ENCODE results near the gene NUCB1.

The NUCB1 gene

DNA sequence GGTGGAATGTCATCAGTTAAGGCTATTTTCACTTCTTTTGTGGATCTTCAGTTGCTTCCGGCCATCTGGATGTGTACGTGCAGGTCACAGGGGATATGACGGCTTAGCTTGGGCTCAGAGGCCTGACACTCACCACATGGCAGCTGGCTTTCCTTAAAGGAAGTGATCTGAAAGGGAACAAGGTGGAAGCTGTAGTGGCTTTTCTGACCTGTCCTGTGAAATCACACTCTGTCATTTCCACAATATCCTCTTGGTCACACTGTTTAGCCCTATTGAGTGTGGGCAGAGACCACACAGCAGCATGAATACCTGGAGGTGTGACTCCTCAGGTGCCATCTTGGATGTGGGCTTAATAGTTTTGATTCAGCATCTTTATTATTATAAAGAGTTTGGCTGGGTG is 50.0 kb downstream of the NUCB1 start:
- H3K9me3 ChIP-seq (ENCODE audit: control insufficient read depth, low read length) = no peaks in the 10 kb centered on the region
- H3K4me1 ChIP-seq (ENCODE audit: control insufficient read depth, insufficient read depth, low read length, poor library complexity, severe bottlenecking) = peaks cover 3% of the 10 kb centered on the region
- H3K4me3 ChIP-seq (ENCODE audit: insufficient read depth, low read depth, low read length, poor library complexity, severe bottlenecking) = no peak overlapping the region
- DNase-seq = no peak
- no peak overlapping the region for H3K27ac ChIP-seq (ENCODE audit: insufficient read depth, low read length, poor library complexity, severe bottlenecking)
- no peaks in the 10 kb centered on the region for H3K36me3 ChIP-seq (ENCODE audit: control insufficient read depth, insufficient read depth, low read length)
- H3K27me3 ChIP-seq (replicated peaks; ENCODE audit: control insufficient read depth, insufficient read depth, low read length, poor library complexity, severe bottlenecking) = no peaks in the 10 kb centered on the region

DNA sequence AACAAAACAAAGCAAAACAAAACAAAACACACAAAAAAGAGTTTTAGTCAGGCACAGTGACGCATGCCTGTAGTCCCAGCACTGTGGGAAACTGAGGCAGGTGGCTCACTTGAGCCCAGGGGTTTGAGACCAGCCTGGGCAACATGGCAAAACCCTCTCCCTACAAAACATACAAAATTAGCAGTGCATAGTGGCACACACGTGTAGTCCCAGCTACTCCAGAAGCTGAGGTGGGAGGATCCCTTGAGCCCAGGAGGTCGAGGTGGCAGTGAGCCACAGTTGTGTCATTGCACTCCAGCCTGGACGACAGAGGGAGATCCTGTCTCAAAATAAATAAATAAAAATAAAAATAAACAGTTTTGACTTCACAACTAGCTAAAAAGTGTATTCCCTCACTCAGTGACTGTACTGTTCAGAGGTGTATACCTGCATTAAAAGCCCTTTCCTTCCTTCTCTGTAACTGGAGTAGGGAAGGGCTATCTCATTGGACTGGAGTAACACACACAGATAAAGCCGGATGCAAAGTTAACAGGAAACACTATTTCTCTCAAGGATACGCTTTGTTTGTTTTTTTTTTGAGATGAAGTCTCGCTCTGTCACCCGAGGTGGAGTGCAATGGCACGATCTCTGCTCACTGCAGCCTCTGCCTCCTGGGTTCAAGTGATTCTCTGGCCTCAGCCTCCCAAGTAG is 50.9 kb downstream of the NUCB1 start:
- Histone ChIP-seq H3K4me1 (ENCODE audit: control insufficient read depth, insufficient read depth, low read length, poor library complexity, severe bottlenecking) (peaks cover 11% of the 10 kb centered on the region), H3K9me3 (ENCODE audit: control insufficient read depth, low read length) (no peaks in the 10 kb centered on the region), H3K27me3 (replicated peaks; ENCODE audit: control insufficient read depth, insufficient read depth, low read length, poor library complexity, severe bottlenecking) (no peaks in the 10 kb centered on the region), H3K36me3 (ENCODE audit: control insufficient read depth, insufficient read depth, low read length) (no peaks in the 10 kb centered on the region), H3K4me3 (ENCODE audit: insufficient read depth, low read depth, low read length, poor library complexity, severe bottlenecking) (no peak overlapping the region), H3K27ac (ENCODE audit: insufficient read depth, low read length, poor library complexity, severe bottlenecking) (no peak overlapping the region)
- DNase-seq = no peak

- H3K9me3 ChIP-seq (ENCODE audit: control insufficient read depth, low read length) = no peaks in the 10 kb centered on the region
- no peak overlapping the region for H3K4me3 ChIP-seq (ENCODE audit: insufficient read depth, low read depth, low read length, poor library complexity, severe bottlenecking)
- H3K27me3 ChIP-seq (replicated peaks; ENCODE audit: control insufficient read depth, insufficient read depth, low read length, poor library complexity, severe bottlenecking) = no peaks in the 10 kb centered on the region
- no peaks in the 10 kb centered on the region for H3K36me3 ChIP-seq (ENCODE audit: control insufficient read depth, insufficient read depth, low read length)
- peaks cover 12% of the 10 kb centered on the region for H3K4me1 ChIP-seq (ENCODE audit: control insufficient read depth, insufficient read depth, low read length, poor library complexity, severe bottlenecking)
- no peak for DNase-seq
- no peak overlapping the region for H3K27ac ChIP-seq (ENCODE audit: insufficient read depth, low read length, poor library complexity, severe bottlenecking)
These were observed 53.0 kb downstream of the NUCB1 start for GRCh38 chr19:48953141-48953540.

GRCh38 chr19:48953990-48954594 is 54.0 kb downstream of the NUCB1 start:
- no peak for DNase-seq
- Histone ChIP-seq H3K27me3 (replicated peaks; ENCODE audit: control insufficient read depth, insufficient read depth, low read length, poor library complexity, severe bottlenecking) (no peaks in the 10 kb centered on the region), H3K4me1 (ENCODE audit: control insufficient read depth, insufficient read depth, low read length, poor library complexity, severe bottlenecking) (peaks cover 12% of the 10 kb centered on the region), H3K27ac (ENCODE audit: insufficient read depth, low read length, poor library complexity, severe bottlenecking) (peak overlapping the region; percentile 85), H3K36me3 (ENCODE audit: control insufficient read depth, insufficient read depth, low read length) (no peaks in the 10 kb centered on the region), H3K4me3 (ENCODE audit: insufficient read depth, low read depth, low read length, poor library complexity, severe bottlenecking) (peak overlapping the region; percentile 88), H3K9me3 (ENCODE audit: control insufficient read depth, low read length) (no peaks in the 10 kb centered on the region)

DNA sequence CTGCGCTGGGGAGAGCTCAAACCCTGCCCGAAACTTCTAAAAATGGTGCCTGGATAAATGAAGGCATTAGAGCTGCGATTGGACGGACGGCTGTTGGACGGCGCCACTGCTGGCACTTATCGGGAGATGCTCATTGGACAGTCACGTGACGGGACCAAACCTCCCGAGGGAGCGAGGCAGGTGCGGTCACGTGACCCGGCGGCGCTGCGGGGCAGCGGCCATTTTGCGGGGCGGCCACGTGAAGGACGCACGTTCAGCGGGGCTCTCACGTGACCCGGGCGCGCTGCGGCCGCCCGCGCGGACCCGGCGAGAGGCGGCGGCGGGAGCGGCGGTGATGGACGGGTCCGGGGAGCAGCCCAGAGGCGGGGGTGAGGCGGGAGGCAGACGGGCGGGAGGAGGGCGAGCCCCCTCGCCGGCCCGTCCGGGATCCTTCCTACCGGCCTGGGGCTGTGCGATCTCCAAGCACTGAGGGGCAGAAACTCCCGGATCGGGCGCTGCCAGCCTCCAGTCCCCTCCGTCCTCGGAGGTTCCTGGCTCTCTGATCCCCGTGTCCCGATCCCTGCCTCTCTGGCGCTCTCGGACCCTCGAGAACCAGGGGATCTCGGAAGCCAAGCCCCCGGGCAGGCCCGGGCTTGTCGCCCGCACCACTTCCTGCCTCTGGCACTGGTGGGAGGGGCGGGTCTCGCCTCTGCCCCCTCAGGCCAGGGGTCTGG is 54.6 kb downstream of the NUCB1 start, which contains the start of gene BAX:
BAX (plus strand) TSS at position 281 of the 713 bp plus-strand sequence; CDS start at position 335, 54 bp downstream.
- H3K4me3 ChIP-seq (ENCODE audit: insufficient read depth, low read depth, low read length, poor library complexity, severe bottlenecking) = peak within 1 kb of the TSS; percentile 88
- peaks cover 12% of the 10 kb centered on the region for H3K4me1 ChIP-seq (ENCODE audit: control insufficient read depth, insufficient read depth, low read length, poor library complexity, severe bottlenecking)
- peak; percentile 67 to 87 (median 76) for DNase-seq

GRCh38 chr19:48955308-48955958 is 55.3 kb downstream of the NUCB1 start:
- peaks cover 12% of the 10 kb centered on the region for H3K4me1 ChIP-seq (ENCODE audit: control insufficient read depth, insufficient read depth, low read length, poor library complexity, severe bottlenecking)
- no peaks in the 10 kb centered on the region for H3K9me3 ChIP-seq (ENCODE audit: control insufficient read depth, low read length)
- peak overlapping the region; percentile 88 for H3K4me3 ChIP-seq (ENCODE audit: insufficient read depth, low read depth, low read length, poor library complexity, severe bottlenecking)
- no peaks in the 10 kb centered on the region for H3K36me3 ChIP-seq (ENCODE audit: control insufficient read depth, insufficient read depth, low read length)
- peak overlapping the region; percentile 85 for H3K27ac ChIP-seq (ENCODE audit: insufficient read depth, low read length, poor library complexity, severe bottlenecking)
- no peak for DNase-seq
- no peaks in the 10 kb centered on the region for H3K27me3 ChIP-seq (replicated peaks; ENCODE audit: control insufficient read depth, insufficient read depth, low read length, poor library complexity, severe bottlenecking)

More for the DNA sequence above, 54.6 kb downstream of the NUCB1 start, which contains the start of gene BAX:
- Histone ChIP-seq H3K27me3 (replicated peaks; ENCODE audit: control insufficient read depth, insufficient read depth, low read length, poor library complexity, severe bottlenecking) (no peaks in the 10 kb centered on the region), H3K9me3 (ENCODE audit: control insufficient read depth, low read length) (no peaks in the 10 kb centered on the region), H3K27ac (ENCODE audit: insufficient read depth, low read length, poor library complexity, severe bottlenecking) (peak within 1 kb of the TSS; percentile 85), H3K36me3 (ENCODE audit: control insufficient read depth, insufficient read depth, low read length) (no peaks in the 10 kb centered on the region)

DNA sequence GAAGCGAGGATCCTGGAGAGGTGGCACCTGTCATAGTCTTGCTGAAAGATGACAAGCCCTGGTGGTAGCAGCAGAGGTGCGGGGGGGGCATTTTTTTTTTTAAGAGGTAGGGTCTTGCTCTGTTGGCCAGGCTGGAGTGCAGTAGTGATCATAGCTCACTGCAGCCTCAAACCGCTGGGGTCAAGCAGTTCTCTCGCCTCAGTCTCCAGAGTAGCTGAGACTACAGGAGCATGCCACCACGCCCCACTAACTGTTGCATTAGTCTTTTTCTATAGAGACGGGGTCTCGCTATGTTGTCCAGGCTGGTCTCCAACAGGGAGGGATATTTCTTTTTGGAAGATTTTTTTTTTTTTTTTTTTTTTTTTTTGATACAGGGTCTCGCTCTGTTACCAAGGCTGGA is 57.9 kb downstream of the NUCB1 start:
- H3K4me1 ChIP-seq (ENCODE audit: control insufficient read depth, insufficient read depth, low read length, poor library complexity, severe bottlenecking) = peaks cover 26% of the 10 kb centered on the region
- no peaks in the 10 kb centered on the region for H3K27me3 ChIP-seq (replicated peaks; ENCODE audit: control insufficient read depth, insufficient read depth, low read length, poor library complexity, severe bottlenecking)
- no peak overlapping the region for H3K4me3 ChIP-seq (ENCODE audit: insufficient read depth, low read depth, low read length, poor library complexity, severe bottlenecking)
- no peaks in the 10 kb centered on the region for H3K36me3 ChIP-seq (ENCODE audit: control insufficient read depth, insufficient read depth, low read length)
- no peak overlapping the region for H3K27ac ChIP-seq (ENCODE audit: insufficient read depth, low read length, poor library complexity, severe bottlenecking)
- H3K9me3 ChIP-seq (ENCODE audit: control insufficient read depth, low read length) = no peaks in the 10 kb centered on the region
- no peak for DNase-seq

GRCh38 chr19:48959341-48960239 is 59.5 kb downstream of the NUCB1 start:
- Histone ChIP-seq H3K4me3 (ENCODE audit: insufficient read depth, low read depth, low read length, poor library complexity, severe bottlenecking) (no peak overlapping the region), H3K27ac (ENCODE audit: insufficient read depth, low read length, poor library complexity, severe bottlenecking) (no peak overlapping the region), H3K27me3 (replicated peaks; ENCODE audit: control insufficient read depth, insufficient read depth, low read length, poor library complexity, severe bottlenecking) (no peaks in the 10 kb centered on the region), H3K36me3 (ENCODE audit: control insufficient read depth, insufficient read depth, low read length) (no peaks in the 10 kb centered on the region), H3K4me1 (ENCODE audit: control insufficient read depth, insufficient read depth, low read length, poor library complexity, severe bottlenecking) (peaks cover 42% of the 10 kb centered on the region), H3K9me3 (ENCODE audit: control insufficient read depth, low read length) (no peaks in the 10 kb centered on the region)
- no peak for DNase-seq

DNA sequence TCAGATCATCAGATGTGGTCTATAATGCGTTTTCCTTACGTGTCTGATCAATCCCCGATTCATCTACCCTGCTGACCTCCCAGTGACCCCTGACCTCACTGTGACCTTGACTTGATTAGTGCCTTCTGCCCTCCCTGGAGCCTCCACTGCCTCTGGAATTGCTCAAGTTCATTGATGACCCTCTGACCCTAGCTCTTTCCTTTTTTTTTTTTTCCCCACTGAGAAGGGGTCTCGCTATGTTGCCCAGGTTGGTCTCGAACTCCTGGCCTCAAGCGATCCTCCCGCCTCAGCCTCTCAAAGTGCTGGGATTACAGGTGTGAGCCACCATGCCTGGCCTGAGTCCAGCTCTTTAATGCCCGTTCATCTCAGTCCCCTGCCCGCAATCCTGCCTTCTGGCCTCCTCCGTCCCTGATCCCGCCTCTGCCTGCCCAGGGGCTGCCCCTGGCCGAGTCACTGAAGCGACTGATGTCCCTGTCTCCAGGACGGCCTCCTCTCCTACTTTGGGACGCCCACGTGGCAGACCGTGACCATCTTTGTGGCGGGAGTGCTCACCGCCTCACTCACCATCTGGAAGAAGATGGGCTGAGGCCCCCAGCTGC is 61.0 kb downstream of the NUCB1 start:
- Histone ChIP-seq H3K36me3 (ENCODE audit: control insufficient read depth, insufficient read depth, low read length) (peaks cover 1% of the 10 kb centered on the region), H3K27ac (ENCODE audit: insufficient read depth, low read length, poor library complexity, severe bottlenecking) (no peak overlapping the region)

More for the DNA sequence above, 61.0 kb downstream of the NUCB1 start:
- H3K27me3 ChIP-seq (replicated peaks; ENCODE audit: control insufficient read depth, insufficient read depth, low read length, poor library complexity, severe bottlenecking) = no peaks in the 10 kb centered on the region
- no peaks in the 10 kb centered on the region for H3K9me3 ChIP-seq (ENCODE audit: control insufficient read depth, low read length)
- no peak for DNase-seq
- peaks cover 41% of the 10 kb centered on the region for H3K4me1 ChIP-seq (ENCODE audit: control insufficient read depth, insufficient read depth, low read length, poor library complexity, severe bottlenecking)
- H3K4me3 ChIP-seq (ENCODE audit: insufficient read depth, low read depth, low read length, poor library complexity, severe bottlenecking) = no peak overlapping the region

Measured in effector memory CD4-positive, alpha-beta T cell (primary cell).